Neural cell (in vitro differentiated cells): ENCODE results near the gene NARF. TPM values are rescaled to one million over a fixed set of nuclear protein-coding genes. Genes with fewer than 3 reads are reported as not detected.

Experiments
- H2AFZ ChIP-seq: fragments of 200-600, 300-800 bp; sonication (generic), shearing (Covaris generic); 2 replicates; pipeline ENCODE4 v1.6.0; 2014; ENCODE audit warnings: low read depth, mild to moderate bottlenecking, antibody characterized with exemption, low read length, moderate library complexity
- H3F3A ChIP-seq: fragments of 200-600 bp; shearing (Covaris generic); 2 replicates; pipeline ENCODE4 v1.6.1; 2016; ENCODE audit warnings: mild to moderate bottlenecking, moderate library complexity, mixed read lengths, antibody characterized with exemption, low read length; ENCODE audit not compliant: insufficient read depth, poor library complexity, severe bottlenecking
- H3K27ac ChIP-seq: fragments of 200-600, 300-800 bp; sonication (generic), shearing (Covaris generic); 2 replicates; pipeline ENCODE4 v1.5.1; 2014; ENCODE audit warnings: mild to moderate bottlenecking, low read length, moderate library complexity
- H3K27me3 ChIP-seq: fragments of 300-800, 200-600 bp; sonication (generic), shearing (Covaris generic); 2 replicates; pipeline ENCODE4 v1.6.0; 2014; ENCODE audit warnings: mild to moderate bottlenecking, low read depth, low read length, moderate library complexity; ENCODE audit not compliant: insufficient read depth
- H3K36me3 ChIP-seq: fragments of 300-800, 200-600 bp; sonication (generic), shearing (Covaris generic); 2 replicates; pipeline ENCODE4 v1.5.1; 2014; ENCODE audit warnings: mild to moderate bottlenecking, antibody characterized with exemption, low read length, moderate library complexity; ENCODE audit not compliant: insufficient read depth
- H3K4me2 ChIP-seq: fragments of 300-800, 200-600 bp; sonication (generic), shearing (Covaris generic); 2 replicates; pipeline ENCODE4 v1.6.0; 2014; ENCODE audit warnings: mild to moderate bottlenecking, low read length
- H3K4me3 ChIP-seq: fragments of 300-800, 200-600 bp; sonication (generic), shearing (Covaris generic); 2 replicates; pipeline ENCODE4 v1.5.1; 2014; ENCODE audit warnings: mild to moderate bottlenecking, low read length, moderate library complexity
- H3K79me2 ChIP-seq: fragments of 200-600 bp; shearing (Covaris generic); replicated peaks from 2 replicates; pipeline ENCODE4 v1.6.0; 2014; ENCODE audit warnings: mild to moderate bottlenecking, low read length, moderate library complexity; ENCODE audit not compliant: insufficient read depth
- H3K9ac ChIP-seq: fragments of 300-800, 200-600 bp; sonication (generic), shearing (Covaris generic); 2 replicates; pipeline ENCODE4 v1.6.1; 2016; ENCODE audit warnings: mild to moderate bottlenecking, low read length, mixed read lengths
- H3K9me2 ChIP-seq: fragments of 200-600 bp; shearing (Covaris generic); 2 replicates; pipeline ENCODE4 v1.6.1; 2016; ENCODE audit warnings: mild to moderate bottlenecking, low read length, mixed read lengths; ENCODE audit not compliant: insufficient read depth
- H3K9me3 ChIP-seq: fragments of 200-600, 300-800 bp; sonication (generic), shearing (Covaris generic); 2 replicates; pipeline ENCODE4 v1.6.1; 2016; ENCODE audit warnings: mild to moderate bottlenecking, mixed run types, low read length, moderate library complexity, mixed read lengths
- H4K20me1 ChIP-seq: fragments of 200-600 bp; shearing (Covaris generic); 2 replicates; pipeline ENCODE4 v1.6.1; 2016; ENCODE audit warnings: mild to moderate bottlenecking, mixed run types; ENCODE audit not compliant: insufficient read depth
- EP300 ChIP-seq: fragments of 450-650 bp; conservative IDR thresholded peaks from 2 replicates; pipeline ENCODE4 v1.6.1; 2014; ENCODE audit warnings: antibody characterized with exemption, mild to moderate bottlenecking, moderate library complexity; ENCODE audit not compliant: poor library complexity, severe bottlenecking
- EZH2 ChIP-seq: fragments of 200-600, 300-800 bp; shearing (Covaris generic), sonication (generic); IDR thresholded peaks from 2 replicates; pipeline ENCODE4 v1.6.1; 2014; ENCODE audit warnings: antibody characterized with exemption, low read length, borderline replicate concordance, mild to moderate bottlenecking; ENCODE audit not compliant: insufficient read depth, poor library complexity, severe bottlenecking
- MXI1 ChIP-seq: fragments of 450-650 bp; conservative IDR thresholded peaks from 2 replicates; pipeline ENCODE4 v1.6.1; 2014; ENCODE audit warnings: antibody characterized with exemption, mild to moderate bottlenecking; ENCODE audit not compliant: poor library complexity, severe bottlenecking
- POLR2AphosphoS5 ChIP-seq: IDR thresholded peaks from 2 replicates; pipeline ENCODE4 v1.6.1; 2012
- SMC3 ChIP-seq: fragments of 450-650 bp; conservative IDR thresholded peaks from 2 replicates; pipeline ENCODE4 v1.6.1; 2014; ENCODE audit warnings: antibody characterized with exemption, mild to moderate bottlenecking, moderate library complexity; ENCODE audit not compliant: poor library complexity
- TAF1 ChIP-seq: IDR thresholded peaks from 2 replicates; pipeline ENCODE4 v1.6.1; 2012; ENCODE audit warnings: low read depth
- polyA plus RNA-seq: library from polyadenylated mRNA; depleted of rRNA; stranded (reverse); fragments of >200 nt; gene quantifications from 2 replicates; pipeline ENCODE4 v1.2.3, GENCODE V29; 2014
- TF ChIP-seq, protein P1 (sequence below): IDR thresholded peaks from 2 replicates; pipeline ENCODE4 v1.6.1; 2012; ENCODE audit warnings: borderline replicate concordance

Gene NARF
- polyA plus RNA-seq, 1 donor from 2014 or later = 243 TPM

DNA sequence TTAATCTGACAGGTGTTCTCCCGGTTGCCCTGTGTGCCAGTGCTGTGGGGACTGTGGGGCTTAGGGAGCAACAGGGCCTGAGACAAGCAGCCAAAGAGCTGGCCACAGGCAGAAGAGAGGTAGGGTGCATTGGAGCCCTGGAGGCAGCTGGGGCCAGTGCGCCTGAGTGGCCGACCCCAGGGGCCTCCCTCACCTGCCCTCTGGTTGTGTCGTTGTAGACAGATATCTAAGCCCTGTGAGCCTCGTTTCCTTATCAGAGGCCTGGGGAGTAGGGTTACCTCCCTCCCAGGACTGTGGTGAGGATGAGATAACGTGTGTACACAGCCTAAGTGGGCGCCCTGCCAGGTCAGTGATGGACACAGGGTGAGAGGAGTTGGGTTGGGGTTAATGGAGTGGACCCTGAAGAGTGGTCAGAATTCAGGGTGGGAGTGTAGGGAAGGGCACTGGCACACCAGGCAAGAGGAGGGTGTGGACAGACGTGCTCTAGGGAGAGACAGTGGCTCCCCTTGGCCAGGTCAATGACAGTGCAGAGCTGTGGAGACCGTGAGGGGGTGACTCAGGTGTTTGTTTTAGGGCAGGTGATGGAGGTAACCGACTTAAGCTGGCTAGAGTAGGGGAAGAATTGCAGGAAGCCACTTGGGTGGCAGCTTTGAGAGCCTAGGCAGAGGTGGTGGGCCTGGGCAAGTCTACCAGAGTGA is 3.4 kb downstream of the NARF start:
- no peak for TF ChIP-seq EZH2
- no peak for TF ChIP-seq POLR2AphosphoS5
- no peak for TF ChIP-seq EP300
- Histone ChIP-seq H2AFZ (no peak overlapping the region), H3K9ac (no peak overlapping the region), H3K9me2 (no peaks in the 10 kb centered on the region), H4K20me1 (peaks cover 5% of the 10 kb centered on the region), H3K79me2 (peaks cover 18% of the 10 kb centered on the region), H3K9me3 (no peaks in the 10 kb centered on the region), H3K36me3 (no peaks in the 10 kb centered on the region), H3K27ac (no peak overlapping the region), H3F3A (no peaks in the 10 kb centered on the region), H3K27me3 (no peaks in the 10 kb centered on the region), H3K4me3 (no peak overlapping the region), H3K4me2 (no peak overlapping the region)

DNA sequence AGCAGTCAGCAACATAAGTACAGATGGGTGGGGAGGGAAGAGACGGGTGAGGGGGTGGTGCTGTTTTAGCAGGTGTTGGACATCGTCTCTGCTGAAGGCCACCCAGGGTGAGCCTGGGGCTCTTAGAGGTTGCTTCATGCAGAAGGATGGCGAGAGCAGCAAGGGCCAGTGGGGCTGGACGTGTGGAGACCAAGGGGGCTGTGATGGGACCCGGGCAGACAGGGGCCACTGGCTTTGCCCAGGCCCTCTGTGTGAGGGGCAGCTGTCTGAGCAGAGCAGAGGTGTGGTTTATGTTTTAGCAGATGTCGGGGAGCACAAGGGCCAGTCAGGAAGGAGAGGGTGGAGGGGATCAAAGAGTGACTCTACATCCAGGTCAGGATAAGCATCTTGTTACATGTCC is 4.8 kb downstream of the NARF start:
- H3K27ac ChIP-seq = no peak overlapping the region
- H3K27me3 ChIP-seq = no peaks in the 10 kb centered on the region
- TF ChIP-seq, protein P1, sequence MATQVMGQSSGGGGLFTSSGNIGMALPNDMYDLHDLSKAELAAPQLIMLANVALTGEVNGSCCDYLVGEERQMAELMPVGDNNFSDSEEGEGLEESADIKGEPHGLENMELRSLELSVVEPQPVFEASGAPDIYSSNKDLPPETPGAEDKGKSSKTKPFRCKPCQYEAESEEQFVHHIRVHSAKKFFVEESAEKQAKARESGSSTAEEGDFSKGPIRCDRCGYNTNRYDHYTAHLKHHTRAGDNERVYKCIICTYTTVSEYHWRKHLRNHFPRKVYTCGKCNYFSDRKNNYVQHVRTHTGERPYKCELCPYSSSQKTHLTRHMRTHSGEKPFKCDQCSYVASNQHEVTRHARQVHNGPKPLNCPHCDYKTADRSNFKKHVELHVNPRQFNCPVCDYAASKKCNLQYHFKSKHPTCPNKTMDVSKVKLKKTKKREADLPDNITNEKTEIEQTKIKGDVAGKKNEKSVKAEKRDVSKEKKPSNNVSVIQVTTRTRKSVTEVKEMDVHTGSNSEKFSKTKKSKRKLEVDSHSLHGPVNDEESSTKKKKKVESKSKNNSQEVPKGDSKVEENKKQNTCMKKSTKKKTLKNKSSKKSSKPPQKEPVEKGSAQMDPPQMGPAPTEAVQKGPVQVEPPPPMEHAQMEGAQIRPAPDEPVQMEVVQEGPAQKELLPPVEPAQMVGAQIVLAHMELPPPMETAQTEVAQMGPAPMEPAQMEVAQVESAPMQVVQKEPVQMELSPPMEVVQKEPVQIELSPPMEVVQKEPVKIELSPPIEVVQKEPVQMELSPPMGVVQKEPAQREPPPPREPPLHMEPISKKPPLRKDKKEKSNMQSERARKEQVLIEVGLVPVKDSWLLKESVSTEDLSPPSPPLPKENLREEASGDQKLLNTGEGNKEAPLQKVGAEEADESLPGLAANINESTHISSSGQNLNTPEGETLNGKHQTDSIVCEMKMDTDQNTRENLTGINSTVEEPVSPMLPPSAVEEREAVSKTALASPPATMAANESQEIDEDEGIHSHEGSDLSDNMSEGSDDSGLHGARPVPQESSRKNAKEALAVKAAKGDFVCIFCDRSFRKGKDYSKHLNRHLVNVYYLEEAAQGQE = no peak
- no peak for TF ChIP-seq POLR2AphosphoS5
- H3K36me3 ChIP-seq = no peaks in the 10 kb centered on the region
- no peaks in the 10 kb centered on the region for H3K9me2 ChIP-seq
- peaks cover 18% of the 10 kb centered on the region for H3K79me2 ChIP-seq
- no peak overlapping the region for H3K9ac ChIP-seq
- H3K4me3 ChIP-seq = no peak overlapping the region
- no peak overlapping the region for H3K4me2 ChIP-seq
- peaks cover 5% of the 10 kb centered on the region for H4K20me1 ChIP-seq
- H2AFZ ChIP-seq = no peak overlapping the region
- no peaks in the 10 kb centered on the region for H3F3A ChIP-seq
- no peaks in the 10 kb centered on the region for H3K9me3 ChIP-seq

DNA sequence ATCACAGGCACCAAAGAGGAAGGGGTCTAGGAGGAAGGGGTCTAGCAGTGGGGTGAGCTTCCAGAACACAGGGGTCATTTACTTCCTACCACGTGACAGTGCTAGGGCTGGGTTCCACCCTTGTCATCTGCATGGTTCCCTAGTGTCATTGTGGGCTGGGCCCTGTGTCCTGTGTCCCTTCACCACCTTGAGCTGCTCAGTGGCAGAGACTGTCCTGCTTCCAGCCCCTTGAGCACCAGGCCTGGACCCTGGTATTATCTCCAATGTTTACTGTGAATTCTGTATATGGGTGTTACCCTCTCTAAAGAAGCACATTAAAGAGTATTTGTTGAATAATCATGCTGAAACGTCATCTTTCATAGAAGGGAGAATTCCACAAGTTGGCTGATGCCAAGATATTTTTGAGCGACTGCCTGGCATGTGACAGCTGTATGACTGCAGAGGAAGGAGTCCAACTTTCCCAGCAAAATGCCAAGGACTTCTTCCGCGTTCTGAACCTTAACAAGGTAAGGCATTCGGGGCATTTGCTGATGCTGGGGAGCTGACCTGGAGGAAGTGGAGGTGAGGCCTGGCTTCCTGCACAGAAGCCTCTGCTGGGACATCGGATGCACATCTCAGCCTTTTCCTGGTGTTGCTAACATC is 5.5 kb downstream of the NARF start:
- Histone ChIP-seq H3K27ac (no peak overlapping the region), H3K9ac (no peak overlapping the region), H3K27me3 (no peaks in the 10 kb centered on the region)

More for the DNA sequence above, 5.5 kb downstream of the NARF start:
- Histone ChIP-seq H3K4me2 (no peak overlapping the region), H2AFZ (no peak overlapping the region), H3K9me3 (no peaks in the 10 kb centered on the region), H3K79me2 (peaks cover 18% of the 10 kb centered on the region), H3K36me3 (no peaks in the 10 kb centered on the region), H3K4me3 (no peak overlapping the region), H3K9me2 (no peaks in the 10 kb centered on the region), H4K20me1 (peaks cover 5% of the 10 kb centered on the region), H3F3A (no peaks in the 10 kb centered on the region)
- TF ChIP-seq MXI1 (no peak), TAF1 (no peak), SMC3 (no peak), POLR2AphosphoS5 (no peak)
